ENCODE results near the gene SPOCK2.

- TF ChIP-seq CTCF (IDR thresholded peaks at IDR 0.05 in 4 of 5, conservative IDR thresholded peaks at IDR 0.05 in 1 of 5) (no peak), POLR2A (IDR thresholded peaks at IDR 0.05) (no peak)
Measured at GRCh38 chr10:72045586-72045985, 42.8 kb downstream of the SPOCK2 start.

Measured in gastrocnemius medialis (tissue), 4 donors.